GM21576 (cell line): ENCODE results near the gene LTA.

Experiments
- ATAC-seq: cut with Tn5 transposase; IDR thresholded peaks from one replicate; pipeline ENCODE4 v1.9.1; 2021; ENCODE audit warnings: mild to moderate bottlenecking, moderate library complexity; ENCODE audit not compliant: unreplicated experiment

Gene LTA

GRCh38 chr6:31621991-31622390 is 49.9 kb downstream of the LTA start:
- no peak for ATAC-seq

GRCh38 chr6:31622684-31623091 is 50.6 kb downstream of the LTA start:
- no peak for ATAC-seq
